ENCODE measurements around the gene BCLAF1.

BCLAF1 gene

DNA sequence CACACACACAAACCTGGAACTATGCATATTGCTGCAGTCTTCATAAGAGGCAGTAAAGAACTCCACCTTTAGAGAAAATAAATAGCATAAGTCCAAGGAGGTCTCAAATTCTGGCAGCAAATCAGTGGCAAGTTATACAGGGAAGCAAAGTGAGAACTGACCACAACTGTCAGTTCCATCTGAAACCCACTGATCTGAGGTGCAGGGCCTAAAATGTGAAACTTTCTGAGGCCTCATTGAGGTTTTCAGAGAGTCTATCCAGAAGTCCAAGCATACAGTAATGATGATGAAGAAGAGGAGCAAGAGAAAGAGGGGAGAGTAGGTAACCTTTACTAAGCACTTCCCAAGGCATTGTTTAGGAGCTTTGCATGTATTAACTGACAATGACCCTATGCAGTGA is 75.8 kb downstream of the BCLAF1 start:
- DNase-seq (ENCODE audit: low spot score), result no peak
- in situ Hi-C loops (cut with MboI; ENCODE audit: low pct_unique_long_range_greater_than_20kb, low sequenced_read_pairs, unreplicated experiment), result loop anchor here (25.0 kb wide), 2 partner anchors 527 to 677 kb away; no protein-coding TSS in a partner anchor
- TF ChIP-seq, protein P1, sequence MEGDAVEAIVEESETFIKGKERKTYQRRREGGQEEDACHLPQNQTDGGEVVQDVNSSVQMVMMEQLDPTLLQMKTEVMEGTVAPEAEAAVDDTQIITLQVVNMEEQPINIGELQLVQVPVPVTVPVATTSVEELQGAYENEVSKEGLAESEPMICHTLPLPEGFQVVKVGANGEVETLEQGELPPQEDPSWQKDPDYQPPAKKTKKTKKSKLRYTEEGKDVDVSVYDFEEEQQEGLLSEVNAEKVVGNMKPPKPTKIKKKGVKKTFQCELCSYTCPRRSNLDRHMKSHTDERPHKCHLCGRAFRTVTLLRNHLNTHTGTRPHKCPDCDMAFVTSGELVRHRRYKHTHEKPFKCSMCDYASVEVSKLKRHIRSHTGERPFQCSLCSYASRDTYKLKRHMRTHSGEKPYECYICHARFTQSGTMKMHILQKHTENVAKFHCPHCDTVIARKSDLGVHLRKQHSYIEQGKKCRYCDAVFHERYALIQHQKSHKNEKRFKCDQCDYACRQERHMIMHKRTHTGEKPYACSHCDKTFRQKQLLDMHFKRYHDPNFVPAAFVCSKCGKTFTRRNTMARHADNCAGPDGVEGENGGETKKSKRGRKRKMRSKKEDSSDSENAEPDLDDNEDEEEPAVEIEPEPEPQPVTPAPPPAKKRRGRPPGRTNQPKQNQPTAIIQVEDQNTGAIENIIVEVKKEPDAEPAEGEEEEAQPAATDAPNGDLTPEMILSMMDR (IDR thresholded peaks at IDR 0.05; ENCODE audit: extremely low read depth, insufficient read depth, missing control alignments), result no peak

DNA sequence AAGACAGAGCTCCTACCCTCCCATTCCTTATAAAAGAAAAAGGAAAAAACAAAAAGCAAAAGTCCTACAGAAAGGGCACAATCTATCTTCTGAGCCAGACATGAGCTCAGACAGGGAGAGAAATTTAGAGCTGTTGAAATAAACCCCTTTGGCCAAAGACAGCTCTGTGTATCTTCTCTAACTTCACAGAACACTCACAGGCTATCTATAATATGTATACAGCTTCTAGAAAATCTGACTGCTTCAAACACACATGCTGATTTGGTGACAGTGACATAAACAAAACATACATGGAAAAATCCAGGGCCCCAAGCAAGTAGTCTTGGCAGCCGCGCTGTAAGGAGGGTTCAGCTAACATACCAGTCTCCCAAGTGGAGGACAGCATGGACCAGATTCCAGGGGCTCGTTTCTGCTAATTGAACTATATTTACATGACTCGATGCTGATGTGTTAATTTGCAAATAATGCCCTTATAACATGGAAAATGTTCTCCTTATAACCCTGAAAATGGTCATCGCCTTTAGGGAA is 76.6 kb downstream of the BCLAF1 start:
- in situ Hi-C loops (cut with MboI; ENCODE audit: low pct_unique_long_range_greater_than_20kb, low sequenced_read_pairs, unreplicated experiment), result loop anchor here (25.0 kb wide), 2 partner anchors 526 to 676 kb away; no protein-coding TSS in a partner anchor
- DNase-seq (ENCODE audit: low spot score), result no peak
- TF ChIP-seq, protein P1 (IDR thresholded peaks at IDR 0.05; ENCODE audit: extremely low read depth, insufficient read depth, missing control alignments), result no peak

DNA sequence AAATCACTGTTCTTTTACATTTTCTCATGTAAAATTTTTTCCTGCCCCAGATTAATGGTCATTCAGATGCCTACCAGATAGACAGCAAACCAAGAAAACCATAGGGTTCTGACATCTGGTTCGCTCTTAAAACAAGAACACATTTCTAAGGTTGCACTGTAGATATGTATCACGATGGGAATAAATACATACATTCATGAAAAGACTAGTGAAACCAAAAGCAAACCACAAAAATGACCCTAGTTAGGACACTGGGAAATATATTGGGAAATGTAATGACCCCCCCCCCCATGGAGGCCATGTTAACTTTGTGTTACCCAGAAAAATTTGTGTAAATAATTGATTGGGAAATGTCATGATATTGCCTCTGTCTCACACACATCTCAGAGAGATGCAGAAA is 77.0 kb downstream of the BCLAF1 start:
- in situ Hi-C loops (cut with MboI; ENCODE audit: low pct_unique_long_range_greater_than_20kb, low sequenced_read_pairs, unreplicated experiment), result loop anchor here (25.0 kb wide), 2 partner anchors 525 to 675 kb away; no protein-coding TSS in a partner anchor
- TF ChIP-seq, protein P1 (IDR thresholded peaks at IDR 0.05; ENCODE audit: extremely low read depth, insufficient read depth, missing control alignments), result no peak
- no peak for DNase-seq (ENCODE audit: low spot score)

DNA sequence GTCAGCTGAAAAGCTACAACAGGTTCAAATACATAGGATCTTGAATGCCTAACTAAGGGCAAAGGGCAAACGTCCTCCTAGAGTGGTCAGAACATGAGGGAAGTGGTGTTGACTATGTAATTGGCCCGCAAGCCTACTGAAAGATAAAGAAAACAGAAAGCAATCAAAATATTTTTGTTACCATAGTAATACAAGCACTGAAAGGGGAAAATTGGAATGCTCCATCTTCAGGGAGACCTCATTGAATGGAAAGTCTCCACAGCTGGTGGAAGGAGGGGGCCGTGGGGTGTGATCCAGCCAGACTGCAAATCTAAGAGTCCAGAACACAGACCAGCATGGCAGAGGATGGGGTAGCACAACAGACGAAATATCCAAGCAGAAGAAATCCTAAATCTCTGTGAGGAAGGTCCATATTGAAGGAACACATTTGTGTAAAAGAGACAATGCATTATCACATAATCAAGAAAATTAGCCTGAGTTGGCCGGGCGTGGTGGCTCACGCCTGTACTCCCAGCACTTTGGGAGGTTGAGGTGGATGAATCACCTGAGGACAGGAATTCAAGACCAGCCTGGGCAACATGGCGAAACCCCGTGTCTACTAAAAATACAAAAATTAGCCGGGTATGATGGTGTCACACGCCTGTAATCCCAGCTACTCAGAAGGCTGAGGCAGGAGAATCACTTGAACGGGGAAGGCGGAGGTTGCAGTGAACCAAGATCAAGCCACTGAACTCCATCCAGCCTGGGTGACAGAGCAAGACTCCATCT is 79.1 kb downstream of the BCLAF1 start:
- DNase-seq (ENCODE audit: low spot score), result no peak
- TF ChIP-seq, protein P1 (IDR thresholded peaks at IDR 0.05; ENCODE audit: extremely low read depth, insufficient read depth, missing control alignments), result no peak
- in situ Hi-C loops (cut with MboI; ENCODE audit: low pct_unique_long_range_greater_than_20kb, low sequenced_read_pairs, unreplicated experiment), result loop anchor here (25.0 kb wide), 2 partner anchors 523 to 673 kb away; no protein-coding TSS in a partner anchor

DNA sequence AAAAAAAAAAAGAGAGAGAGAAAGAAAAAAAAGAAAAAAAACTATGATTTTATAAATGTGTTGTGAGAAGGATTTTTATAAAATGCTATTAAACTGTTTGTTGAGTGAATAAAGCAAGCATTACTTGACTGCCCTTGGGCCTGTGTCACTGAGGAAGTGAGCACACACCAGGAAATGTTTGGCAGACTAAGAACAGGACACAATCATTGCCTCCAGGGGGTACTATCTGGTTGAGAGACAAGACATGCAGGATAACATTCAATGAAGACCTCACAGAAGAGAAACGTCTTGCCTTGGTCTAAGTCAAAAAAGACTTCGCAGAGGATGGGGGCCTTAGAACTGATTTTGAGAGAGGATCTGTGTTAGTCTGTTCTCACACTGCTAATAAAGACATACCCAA is 80.2 kb downstream of the BCLAF1 start:
- DNase-seq (ENCODE audit: low spot score), result no peak
- TF ChIP-seq, protein P1 (IDR thresholded peaks at IDR 0.05; ENCODE audit: extremely low read depth, insufficient read depth, missing control alignments), result no peak
- in situ Hi-C loops (cut with MboI; ENCODE audit: low pct_unique_long_range_greater_than_20kb, low sequenced_read_pairs, unreplicated experiment), result loop anchor here (25.0 kb wide), 2 partner anchors 522 to 672 kb away; no protein-coding TSS in a partner anchor

DNA sequence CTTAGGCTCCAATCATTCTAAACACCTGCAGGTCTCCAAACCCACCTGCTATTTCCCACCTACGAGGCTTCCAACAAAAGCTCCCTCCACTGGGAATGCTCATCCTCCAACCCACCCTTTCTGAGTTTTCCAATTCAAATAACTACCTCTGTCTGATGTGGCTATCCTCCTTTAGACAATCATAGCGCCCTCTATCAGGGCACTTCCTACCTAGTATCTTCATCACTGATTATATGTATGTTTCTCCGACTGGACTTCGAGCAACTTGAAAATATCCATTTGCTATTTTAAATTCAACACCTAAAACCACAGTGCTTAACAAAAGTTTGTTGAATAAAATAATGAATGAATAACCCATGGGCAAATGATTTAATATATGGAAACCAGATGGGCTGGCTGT is 80.9 kb downstream of the BCLAF1 start:
- DNase-seq (ENCODE audit: low spot score), result no peak
- TF ChIP-seq, protein P1 (IDR thresholded peaks at IDR 0.05; ENCODE audit: extremely low read depth, insufficient read depth, missing control alignments), result no peak
- in situ Hi-C loops (cut with MboI; ENCODE audit: low pct_unique_long_range_greater_than_20kb, low sequenced_read_pairs, unreplicated experiment), result loop anchor here (25.0 kb wide), 2 partner anchors 521 to 671 kb away; no protein-coding TSS in a partner anchor
